Measurements from ENCODE around the gene HK1. TPM values are rescaled to one million over a fixed set of nuclear protein-coding genes. Genes with fewer than 3 reads are reported as not detected.
"Not testable (repeated sequence)": the region's sequence is repeated elsewhere in the genome, so short reads cannot be mapped to it uniquely, and the experiment has no call there.

The HK1 gene
- total RNA-seq, 1 donor from 2014 or later = 58.3 TPM

DNA sequence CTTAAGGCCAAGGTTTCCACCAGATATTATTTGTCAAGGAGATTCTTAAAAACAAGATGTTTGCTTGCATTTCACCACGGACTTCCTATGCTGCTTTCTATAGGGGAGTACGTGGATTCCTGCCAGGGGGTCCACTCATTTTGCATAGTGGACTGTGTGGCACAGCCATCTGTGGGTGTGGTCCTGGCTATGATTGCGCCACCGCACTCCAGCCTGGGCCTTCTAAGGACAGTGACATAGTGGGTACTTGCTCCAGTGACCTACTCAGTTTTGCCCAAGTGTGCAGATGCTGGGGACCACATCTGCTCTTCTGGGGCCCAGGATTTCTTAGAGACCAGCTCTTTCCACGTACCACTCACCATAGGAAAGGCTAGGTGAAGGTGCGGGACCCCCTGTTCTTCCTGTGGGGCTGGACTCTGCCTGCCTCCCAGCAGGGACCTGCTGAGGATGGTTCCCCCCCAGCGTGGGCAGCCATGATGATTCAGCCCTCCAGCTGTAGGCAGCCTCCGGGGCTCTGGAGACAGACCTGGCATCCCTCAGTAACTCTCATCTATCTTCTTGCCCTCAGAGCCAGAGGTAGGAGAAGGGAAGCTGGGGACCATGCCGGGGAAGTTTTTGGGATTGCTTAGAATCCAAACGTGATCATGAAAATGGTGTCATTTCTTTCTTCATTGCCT is 42.9 kb downstream of the HK1 start:
- no peak for ATAC-seq

GRCh38 chr10:69321865-69322264 is 43.6 kb downstream of the HK1 start:
- intact Hi-C loops (cut with DNase I) = no loop called here
- ATAC-seq (no peak), DNase-seq (ENCODE audit: low spot score) (no peak)

More for the DNA sequence above, 42.9 kb downstream of the HK1 start:
- intact Hi-C loops (cut with DNase I) = no loop called here
- DNase-seq (ENCODE audit: low spot score) = no peak

GRCh38 chr10:69322346-69322745 is 44.0 kb downstream of the HK1 start:
- ATAC-seq; intact Hi-C loops (cut with DNase I); DNase-seq (ENCODE audit: low spot score): not testable (repeated sequence)

DNA sequence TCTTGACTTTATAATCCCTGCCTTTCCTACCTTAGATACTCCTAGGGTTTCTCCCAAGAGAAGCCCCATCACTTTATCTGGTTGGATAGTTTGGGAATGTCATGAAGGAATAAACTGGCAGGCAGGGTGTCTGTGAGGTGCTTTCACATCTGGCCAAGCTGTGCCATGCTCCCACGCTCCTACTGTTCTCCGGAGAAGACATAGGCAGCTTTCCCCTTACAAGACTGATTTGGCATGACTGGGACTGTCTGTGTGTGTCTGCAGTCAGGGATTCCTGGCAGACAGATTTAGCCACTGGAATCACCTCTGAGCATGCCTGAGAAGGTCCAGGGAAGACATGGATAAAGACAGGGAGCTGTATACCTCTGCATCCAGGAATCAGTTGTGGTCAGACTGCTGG is 45.3 kb downstream of the HK1 start:
- DNase-seq (ENCODE audit: low spot score) (no peak), ATAC-seq (no peak)
- intact Hi-C loops (cut with DNase I) = no loop called here

DNA sequence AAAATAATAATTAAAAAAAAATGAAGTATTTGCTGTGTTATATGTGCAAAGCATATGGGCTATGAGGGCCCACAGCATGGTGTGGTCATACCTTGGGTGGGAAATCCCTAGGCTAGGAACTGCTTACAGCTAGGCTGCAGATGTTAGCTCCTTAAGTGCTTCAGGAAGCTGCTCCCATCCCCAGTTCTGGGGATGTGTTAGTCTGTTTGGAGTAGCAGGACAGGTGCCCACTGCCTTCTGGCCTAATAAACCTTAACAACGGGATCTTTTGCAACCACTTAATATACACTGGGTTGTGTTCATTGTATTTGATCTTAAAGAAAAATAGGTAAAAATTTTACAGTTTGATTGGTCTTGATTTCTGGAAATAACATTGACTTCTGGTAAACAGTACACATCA is 46.3 kb downstream of the HK1 start:
- DNase-seq (ENCODE audit: low spot score) = no peak

GRCh38 chr10:69325637-69326523 is 47.6 kb downstream of the HK1 start:
- DNase-seq (ENCODE audit: low spot score); ATAC-seq; intact Hi-C loops (cut with DNase I): not testable (repeated sequence)

More for the DNA sequence above, 46.3 kb downstream of the HK1 start:
- intact Hi-C loops (cut with DNase I) = no loop called here
- no peak for ATAC-seq

DNA sequence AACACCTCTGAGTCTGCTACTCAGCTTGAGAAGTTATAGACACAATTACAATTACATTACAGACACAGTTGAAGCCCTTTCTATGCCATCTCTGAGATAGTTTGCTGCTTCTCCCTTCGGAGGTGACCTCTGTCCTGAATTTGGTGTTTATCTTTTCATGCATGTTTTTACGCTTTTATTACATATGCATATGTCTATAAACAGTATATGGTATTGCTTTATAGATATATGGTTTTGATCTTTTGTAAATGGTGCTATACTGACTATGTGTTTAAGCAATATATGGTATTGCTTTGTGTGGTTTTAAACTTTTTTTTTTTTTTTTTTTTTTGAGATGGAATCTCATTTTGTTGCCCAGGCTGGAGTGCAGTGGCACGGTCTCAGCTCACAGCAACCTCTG is 48.4 kb downstream of the HK1 start:
- no peak for DNase-seq (ENCODE audit: low spot score)
- intact Hi-C loops (cut with DNase I) = no loop called here
- ATAC-seq = no peak

DNA sequence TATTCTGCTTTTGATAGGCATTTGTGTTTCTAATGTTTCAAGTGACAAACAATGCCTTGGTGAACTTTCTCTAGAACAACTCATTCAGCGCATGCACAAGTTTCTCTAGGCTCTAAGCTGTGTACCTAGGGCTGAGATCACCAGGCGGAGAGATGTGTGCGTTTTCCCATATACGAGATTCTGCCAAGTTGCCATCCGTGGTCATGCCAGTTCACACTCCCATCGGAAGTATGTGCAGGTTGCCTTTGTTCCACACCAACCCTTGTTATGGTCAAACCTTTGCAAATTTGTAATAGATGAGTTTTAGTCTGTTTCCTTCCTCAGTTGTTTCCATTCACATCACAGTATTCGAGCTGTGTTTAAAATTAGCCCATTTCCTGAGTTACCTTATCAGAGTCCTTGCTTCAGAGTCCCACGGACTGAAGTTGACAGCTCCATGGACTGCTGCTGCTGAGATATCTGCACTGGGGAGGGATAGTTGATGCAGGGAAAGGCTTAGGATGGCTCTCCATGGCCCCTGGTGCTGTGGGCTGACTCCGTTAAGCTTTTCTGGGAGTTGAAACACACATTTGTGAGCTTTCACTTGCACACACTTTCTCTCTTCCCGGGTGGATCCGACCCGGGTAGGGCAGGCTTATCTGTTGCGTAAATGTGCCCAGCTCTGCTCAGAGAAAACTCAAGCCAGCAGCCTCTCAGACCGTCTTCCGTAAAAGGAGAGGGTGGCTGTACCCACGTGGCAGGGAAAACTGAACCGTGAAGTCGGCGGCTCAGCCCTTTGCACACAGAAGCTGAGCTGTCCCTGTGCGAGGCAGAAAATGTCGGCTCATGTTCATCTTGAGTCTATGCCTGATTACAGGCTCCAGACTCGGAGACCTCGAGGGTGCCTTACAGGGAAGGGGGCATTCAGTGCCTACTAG is 49.4 kb downstream of the HK1 start:
- peak; percentile 88 for ATAC-seq
- intact Hi-C loops (cut with DNase I) = no loop called here
- peak; percentile 70 for DNase-seq (ENCODE audit: low spot score)

DNA sequence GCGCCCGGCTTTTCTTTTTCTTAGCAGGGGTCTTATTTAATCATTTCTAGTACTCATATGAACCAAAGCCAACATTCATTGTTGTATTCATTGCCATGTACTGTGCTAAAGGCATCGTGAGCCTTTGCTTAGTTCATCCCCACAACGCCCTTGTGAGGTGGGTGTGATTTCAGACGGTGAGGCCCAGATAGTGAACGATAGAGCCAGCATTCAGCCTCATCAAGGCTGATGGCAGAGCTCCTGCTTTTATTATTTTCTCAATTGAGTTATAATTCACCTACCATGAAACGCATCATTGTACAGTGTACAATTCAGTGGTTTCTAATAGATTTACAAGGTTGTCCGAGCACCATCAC is 50.1 kb downstream of the HK1 start:
- DNase-seq (ENCODE audit: low spot score) (no peak), ATAC-seq (peak; percentile 32)
- intact Hi-C loops (cut with DNase I) = no loop called here

GRCh38 chr10:69328888-69329287 is 50.6 kb downstream of the HK1 start:
- ATAC-seq; DNase-seq (ENCODE audit: low spot score); intact Hi-C loops (cut with DNase I): not testable (repeated sequence)

DNA sequence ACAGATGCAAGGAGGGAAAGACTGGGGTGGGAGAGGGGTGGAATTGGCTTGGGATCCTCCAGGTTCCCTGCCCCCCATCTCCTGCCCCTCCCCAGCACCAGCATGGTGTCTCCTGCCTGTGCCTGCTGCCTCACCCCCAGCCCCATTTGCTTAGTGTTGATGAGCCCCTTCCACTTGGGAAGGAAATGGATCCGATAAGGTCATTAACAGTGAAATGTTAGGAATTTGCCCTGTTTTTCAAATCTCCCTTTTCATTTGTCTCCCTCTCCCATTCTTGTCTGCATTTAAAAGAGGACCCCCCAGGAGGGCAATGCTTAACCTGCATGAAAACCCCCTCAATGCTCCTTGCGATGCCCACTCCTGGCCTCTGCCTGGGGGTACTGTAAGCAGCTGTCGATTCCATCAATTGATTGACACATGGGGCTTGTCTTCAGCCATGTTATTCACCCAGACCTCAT is 51.5 kb downstream of the HK1 start:
- ATAC-seq (no peak), DNase-seq (ENCODE audit: low spot score) (no peak)
- intact Hi-C loops (cut with DNase I) = no loop called here

GRCh38 chr10:69331161-69331560 is 52.9 kb downstream of the HK1 start:
- intact Hi-C loops (cut with DNase I) = no loop called here
- ATAC-seq = no peak

GRCh38 chr10:69332278-69333010 is 54.1 kb downstream of the HK1 start:
- ATAC-seq (no peak), DNase-seq (ENCODE audit: low spot score) (no peak)
- intact Hi-C loops (cut with DNase I) = no loop called here

More at GRCh38 chr10:69331161-69331560, 52.9 kb downstream of the HK1 start:
- DNase-seq (ENCODE audit: low spot score) = no peak

DNA sequence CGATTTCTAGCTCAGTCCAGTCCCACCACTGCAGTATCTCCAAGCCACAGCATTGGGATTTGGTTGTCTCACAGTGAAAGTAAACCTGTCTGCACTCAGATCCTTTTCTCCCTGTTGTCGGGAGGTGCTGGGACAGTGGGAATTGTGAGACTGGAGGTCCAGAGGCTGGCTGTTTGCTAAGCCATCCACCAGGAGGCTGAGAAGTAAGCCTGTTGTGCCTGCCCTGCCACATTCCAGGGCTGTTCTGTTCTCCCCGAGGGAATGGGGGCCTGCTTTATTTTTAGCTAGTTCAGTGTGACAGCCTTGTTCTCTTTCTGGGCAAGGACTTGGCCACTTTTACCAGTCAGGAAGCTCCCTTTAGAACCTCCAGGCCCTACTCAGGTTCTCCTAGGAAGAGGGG is 54.9 kb downstream of the HK1 start:
- DNase-seq (ENCODE audit: low spot score) = no peak
- ATAC-seq = no peak
- intact Hi-C loops (cut with DNase I) = no loop called here

DNA sequence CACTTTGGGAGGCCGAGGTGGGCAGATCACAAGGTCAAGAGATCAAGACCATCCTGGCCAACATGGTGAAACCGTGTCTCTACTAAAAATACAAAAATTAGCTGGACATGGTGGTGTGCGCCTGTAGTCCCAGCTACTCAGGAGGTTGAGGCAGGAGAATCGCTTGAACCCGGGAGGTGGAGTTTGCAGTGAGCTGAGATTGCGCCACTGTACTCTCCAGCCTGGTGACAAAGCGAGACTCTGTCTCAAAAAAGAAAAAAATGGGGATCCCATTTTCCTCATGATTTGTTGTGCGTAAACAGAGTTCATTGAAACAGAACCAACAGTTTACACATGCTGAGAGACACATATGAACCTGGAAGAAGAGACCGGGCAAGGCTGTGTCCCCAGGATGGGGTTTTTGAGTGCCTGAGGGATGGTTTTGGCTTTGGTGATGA is 55.6 kb downstream of the HK1 start:
- intact Hi-C loops (cut with DNase I); DNase-seq (ENCODE audit: low spot score); ATAC-seq: not testable (repeated sequence)

- ATAC-seq (no peak), DNase-seq (ENCODE audit: low spot score) (no peak)
- intact Hi-C loops (cut with DNase I) = no loop called here
Measured at GRCh38 chr10:69334302-69335062, 56.2 kb downstream of the HK1 start.

DNA sequence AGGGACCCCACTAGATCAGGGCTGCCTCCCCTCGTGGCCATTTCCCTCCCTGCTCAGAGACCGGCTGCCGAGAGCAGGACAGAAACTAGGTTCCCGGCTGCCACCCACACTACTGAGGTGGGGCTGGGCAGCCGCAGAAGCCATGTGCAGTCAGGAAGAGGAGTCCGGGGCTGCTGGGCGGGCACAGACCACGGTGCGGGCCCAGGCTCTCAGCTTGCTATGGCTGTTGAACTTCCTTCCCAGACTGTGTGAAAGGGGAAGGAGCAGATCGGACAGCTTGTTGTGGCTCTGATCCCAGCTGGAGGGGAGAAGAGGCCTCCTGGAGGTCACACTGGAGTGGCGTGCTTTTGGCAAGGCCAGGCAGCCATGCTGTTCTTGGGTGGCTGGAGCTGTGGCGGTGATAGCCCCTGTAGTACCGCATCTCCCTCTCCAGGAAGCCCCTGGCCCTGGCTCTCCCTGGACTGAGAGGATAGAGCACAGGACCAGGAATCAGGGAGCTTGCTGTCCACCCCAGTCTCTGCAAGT is 56.8 kb downstream of the HK1 start:
- DNase-seq (ENCODE audit: low spot score) = no peak
- intact Hi-C loops (cut with DNase I) = no loop called here
- peak; percentile 82 for ATAC-seq

GRCh38 chr10:69335613-69336012 is 57.3 kb downstream of the HK1 start:
- intact Hi-C loops (cut with DNase I) = no loop called here
- no peak for DNase-seq (ENCODE audit: low spot score)
- ATAC-seq = no peak
